Measurements from ENCODE around the gene MTUS2. TPM values are rescaled to one million over a fixed set of nuclear protein-coding genes. Genes with fewer than 3 reads are reported as not detected.

Gene MTUS2
- total RNA-seq, 1 donor from 2014 or later = not detected

DNA sequence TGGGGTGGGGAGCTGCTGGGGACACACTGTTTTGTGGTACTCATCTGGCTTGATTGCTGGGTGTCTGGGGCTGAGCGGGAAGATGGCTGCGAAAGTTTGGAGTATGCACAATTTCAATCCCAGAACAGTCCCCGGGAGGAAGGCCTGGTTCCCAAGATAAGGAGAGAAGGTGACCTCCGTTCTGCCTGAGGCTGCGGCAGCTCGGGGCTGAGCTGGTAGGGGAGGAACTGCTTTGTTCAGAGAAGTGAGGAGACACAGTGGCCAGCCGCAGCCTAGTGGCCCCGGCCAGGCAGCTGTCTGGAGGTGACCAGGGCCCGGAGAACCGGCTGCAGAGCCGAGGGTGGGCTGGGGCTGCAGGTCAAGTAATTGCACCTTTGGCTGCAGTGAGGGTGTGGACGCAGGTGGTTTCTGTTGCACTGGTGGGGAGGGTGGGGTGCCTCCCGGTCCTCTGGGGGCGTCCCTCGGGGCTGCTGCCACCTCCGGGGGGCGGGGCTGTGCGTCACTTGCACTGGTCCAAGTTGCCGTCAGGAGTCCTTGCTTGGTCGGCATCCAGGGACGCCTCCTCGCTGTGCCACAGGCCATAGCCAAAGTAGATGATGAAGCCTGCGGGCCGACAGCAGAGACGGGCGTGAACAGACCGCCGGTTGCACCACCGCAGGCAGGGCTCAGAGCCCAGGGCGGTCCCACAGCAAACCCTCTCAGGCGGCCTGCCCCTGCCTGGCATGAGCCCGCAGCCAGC is 694.0 kb downstream of the MTUS2 start:
- TF ChIP-seq, protein P1, sequence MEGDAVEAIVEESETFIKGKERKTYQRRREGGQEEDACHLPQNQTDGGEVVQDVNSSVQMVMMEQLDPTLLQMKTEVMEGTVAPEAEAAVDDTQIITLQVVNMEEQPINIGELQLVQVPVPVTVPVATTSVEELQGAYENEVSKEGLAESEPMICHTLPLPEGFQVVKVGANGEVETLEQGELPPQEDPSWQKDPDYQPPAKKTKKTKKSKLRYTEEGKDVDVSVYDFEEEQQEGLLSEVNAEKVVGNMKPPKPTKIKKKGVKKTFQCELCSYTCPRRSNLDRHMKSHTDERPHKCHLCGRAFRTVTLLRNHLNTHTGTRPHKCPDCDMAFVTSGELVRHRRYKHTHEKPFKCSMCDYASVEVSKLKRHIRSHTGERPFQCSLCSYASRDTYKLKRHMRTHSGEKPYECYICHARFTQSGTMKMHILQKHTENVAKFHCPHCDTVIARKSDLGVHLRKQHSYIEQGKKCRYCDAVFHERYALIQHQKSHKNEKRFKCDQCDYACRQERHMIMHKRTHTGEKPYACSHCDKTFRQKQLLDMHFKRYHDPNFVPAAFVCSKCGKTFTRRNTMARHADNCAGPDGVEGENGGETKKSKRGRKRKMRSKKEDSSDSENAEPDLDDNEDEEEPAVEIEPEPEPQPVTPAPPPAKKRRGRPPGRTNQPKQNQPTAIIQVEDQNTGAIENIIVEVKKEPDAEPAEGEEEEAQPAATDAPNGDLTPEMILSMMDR (IDR thresholded peaks at IDR 0.05; ENCODE audit: insufficient read depth, low read length, severe bottlenecking) = no peak
- peaks cover 53% of the 10 kb centered on the region for H3K36me3 ChIP-seq (ENCODE audit: control insufficient read depth, insufficient read depth, low read length)
- no peak overlapping the region for H3K4me3 ChIP-seq (ENCODE audit: low read depth, low read length)
- no peaks in the 10 kb centered on the region for H3K27me3 ChIP-seq (ENCODE audit: control insufficient read depth, insufficient read depth, low read length)
- DNase-seq (ENCODE audit: low read depth) = no peak
- FAIRE-seq = no peak

DNA sequence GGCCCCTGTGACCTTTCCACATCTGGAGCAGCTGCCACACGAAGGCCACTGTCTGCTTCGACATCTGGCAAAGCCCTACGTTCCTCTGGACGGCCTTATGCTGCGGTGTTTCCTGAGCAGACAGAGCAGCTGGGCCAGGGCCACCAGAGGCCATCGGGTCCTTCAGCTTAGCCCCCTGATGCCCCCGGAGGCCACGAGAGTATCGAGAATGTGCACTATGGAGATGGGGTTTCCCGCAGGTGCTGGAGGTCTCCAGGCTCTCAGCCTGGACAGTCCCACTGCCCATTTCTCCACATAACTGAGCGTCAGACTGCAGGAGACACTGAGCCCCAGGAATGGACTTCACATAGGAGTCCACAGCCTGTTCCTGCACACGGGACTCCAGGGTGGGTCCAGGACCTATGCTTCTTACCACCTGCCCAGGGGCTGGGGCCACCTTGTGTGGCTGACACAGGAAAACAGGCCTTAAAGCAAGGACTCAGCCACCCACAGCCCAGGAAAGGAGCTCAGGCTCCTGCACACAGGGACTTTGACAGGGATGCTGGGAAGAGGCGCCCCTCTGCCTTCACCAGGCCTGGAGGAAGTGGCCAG is 694.7 kb downstream of the MTUS2 start:
- no peak overlapping the region for H3K4me3 ChIP-seq (ENCODE audit: low read depth, low read length)
- DNase-seq (ENCODE audit: low read depth) (no peak), FAIRE-seq (no peak)
- H3K36me3 ChIP-seq (ENCODE audit: control insufficient read depth, insufficient read depth, low read length) = peaks cover 58% of the 10 kb centered on the region
- H3K27me3 ChIP-seq (ENCODE audit: control insufficient read depth, insufficient read depth, low read length) = no peaks in the 10 kb centered on the region
- TF ChIP-seq, protein P1 (IDR thresholded peaks at IDR 0.05; ENCODE audit: insufficient read depth, low read length, severe bottlenecking) = no peak

DNA sequence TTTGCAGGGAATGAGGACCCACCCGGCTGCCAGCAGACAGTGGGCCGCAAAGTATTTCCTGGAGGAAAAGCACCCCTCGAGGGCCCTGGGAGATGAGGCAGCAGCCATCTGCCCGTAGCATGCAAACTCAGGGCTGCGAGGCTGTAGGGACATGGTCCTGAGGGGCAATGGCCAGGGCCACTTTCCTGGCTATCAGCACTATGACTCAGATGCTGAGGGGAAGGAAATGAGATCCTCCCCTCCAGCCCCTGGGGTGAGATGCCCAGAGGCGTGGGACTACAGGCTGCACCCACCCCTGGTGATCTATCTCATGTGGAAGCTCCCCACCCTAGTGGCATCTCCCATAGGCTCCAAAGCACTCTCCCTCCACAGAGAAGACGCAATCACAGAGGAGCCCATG is 695.2 kb downstream of the MTUS2 start:
- TF ChIP-seq, protein P1 (IDR thresholded peaks at IDR 0.05; ENCODE audit: insufficient read depth, low read length, severe bottlenecking) = no peak
- no peak for DNase-seq (ENCODE audit: low read depth)
- no peaks in the 10 kb centered on the region for H3K27me3 ChIP-seq (ENCODE audit: control insufficient read depth, insufficient read depth, low read length)
- peaks cover 59% of the 10 kb centered on the region for H3K36me3 ChIP-seq (ENCODE audit: control insufficient read depth, insufficient read depth, low read length)
- H3K4me3 ChIP-seq (ENCODE audit: low read depth, low read length) = no peak overlapping the region
- FAIRE-seq = no peak

DNA sequence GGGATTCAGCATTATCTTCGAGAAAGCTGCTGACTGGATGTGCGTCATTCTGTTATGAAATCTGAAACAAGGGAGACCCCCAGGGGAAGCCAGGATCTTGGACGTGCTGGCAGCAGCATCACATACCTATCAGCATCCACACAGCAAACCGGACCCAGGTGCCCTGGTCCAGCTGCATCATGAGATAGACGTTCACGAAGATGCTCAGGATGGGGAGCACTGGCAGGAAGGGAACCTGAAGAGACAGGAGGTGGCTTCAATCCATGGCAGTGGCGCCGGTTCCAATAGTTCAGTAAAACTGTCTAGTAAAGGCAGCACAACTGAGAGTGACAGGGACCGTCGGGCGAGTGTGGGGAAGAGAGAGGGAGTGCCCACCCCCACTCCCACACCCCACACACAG is 695.9 kb downstream of the MTUS2 start:
- H3K27me3 ChIP-seq (ENCODE audit: control insufficient read depth, insufficient read depth, low read length) = no peaks in the 10 kb centered on the region
- H3K36me3 ChIP-seq (ENCODE audit: control insufficient read depth, insufficient read depth, low read length) = peaks cover 57% of the 10 kb centered on the region
- TF ChIP-seq, protein P1 (IDR thresholded peaks at IDR 0.05; ENCODE audit: insufficient read depth, low read length, severe bottlenecking) = no peak

DNA sequence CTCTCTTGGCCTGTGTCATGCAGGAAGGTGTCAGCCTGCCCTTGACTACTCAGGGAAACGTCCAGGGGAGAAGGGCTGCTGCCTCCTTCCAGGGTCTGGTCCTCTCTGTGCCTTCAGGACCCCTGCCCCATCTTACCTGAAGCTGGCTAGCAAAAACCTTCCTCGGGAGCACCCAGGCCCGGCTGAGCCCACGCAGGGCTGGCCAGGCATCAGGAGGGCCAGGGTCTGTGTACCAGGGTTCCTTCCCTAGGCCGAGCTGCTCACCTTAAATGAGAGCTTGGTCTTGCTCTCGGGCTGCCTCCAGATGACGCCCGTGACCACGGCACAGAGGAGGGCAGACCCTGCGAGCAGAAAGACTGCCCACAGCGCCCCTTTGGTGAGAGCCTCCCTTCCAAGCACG is 696.7 kb downstream of the MTUS2 start:
- Histone ChIP-seq H3K27me3 (ENCODE audit: control insufficient read depth, insufficient read depth, low read length) (no peaks in the 10 kb centered on the region), H3K36me3 (ENCODE audit: control insufficient read depth, insufficient read depth, low read length) (peaks cover 63% of the 10 kb centered on the region), H3K4me3 (ENCODE audit: low read depth, low read length) (no peak overlapping the region)
- no peak for DNase-seq (ENCODE audit: low read depth)
- TF ChIP-seq, protein P1 (IDR thresholded peaks at IDR 0.05; ENCODE audit: insufficient read depth, low read length, severe bottlenecking) = no peak
- FAIRE-seq = no peak

More for the DNA sequence above, 695.9 kb downstream of the MTUS2 start:
- no peak for FAIRE-seq
- H3K4me3 ChIP-seq (ENCODE audit: low read depth, low read length) = no peak overlapping the region
- DNase-seq (ENCODE audit: low read depth) = no peak

Data from bronchial epithelial cell (primary cell).